Progenitor cell of endocrine pancreas (in vitro differentiated cells): ENCODE data around the gene TRPC4. TPM values are rescaled to one million over a fixed set of nuclear protein-coding genes. Genes with fewer than 3 reads are reported as not detected.

Source experiments
- DNase-seq: peaks from one replicate; pipeline ENCODE4 v3.0.0; 2021; ENCODE audit warnings: low spot score; ENCODE audit not compliant: unreplicated experiment
- H3K27ac Mint-ChIP-seq: 2 replicates; pipeline ENCODE4 v1.8.0; 2021; ENCODE audit warnings: mild to moderate bottlenecking, moderate library complexity, mixed read lengths
- H3K27me3 Mint-ChIP-seq: 2 replicates; pipeline ENCODE4 v1.8.0; 2021; ENCODE audit warnings: mixed read lengths
- H3K36me3 Mint-ChIP-seq: 2 replicates; pipeline ENCODE4 v1.8.0; 2022; ENCODE audit warnings: mixed read lengths; ENCODE audit not compliant: insufficient read depth
- H3K4me1 Mint-ChIP-seq: 2 replicates; pipeline ENCODE4 v1.8.0; 2021; ENCODE audit warnings: low read depth, mixed read lengths
- H3K4me3 Mint-ChIP-seq: 2 replicates; pipeline ENCODE4 v1.8.0; 2021; ENCODE audit warnings: low read depth, mild to moderate bottlenecking, moderate library complexity, mixed read lengths
- H3K9me3 Mint-ChIP-seq: 2 replicates; pipeline ENCODE4 v1.8.0; 2021; ENCODE audit warnings: low read depth, mixed read lengths
- total RNA-seq: library from RNA; stranded (reverse); gene quantifications from 2 replicates; pipeline ENCODE4 v1.2.1, GENCODE V29; 2021
- TF ChIP-seq, protein P1 (sequence below): fragments of 200-600 bp; sonication (generic); IDR thresholded peaks from one replicate; pipeline ENCODE4 v1.5.0; 2021; ENCODE audit warnings: antibody characterized with exemption, mild to moderate bottlenecking; ENCODE audit not compliant: unreplicated experiment

Gene TRPC4
- total RNA-seq, 1 donor from 2014 or later: 4.2 TPM

DNA sequence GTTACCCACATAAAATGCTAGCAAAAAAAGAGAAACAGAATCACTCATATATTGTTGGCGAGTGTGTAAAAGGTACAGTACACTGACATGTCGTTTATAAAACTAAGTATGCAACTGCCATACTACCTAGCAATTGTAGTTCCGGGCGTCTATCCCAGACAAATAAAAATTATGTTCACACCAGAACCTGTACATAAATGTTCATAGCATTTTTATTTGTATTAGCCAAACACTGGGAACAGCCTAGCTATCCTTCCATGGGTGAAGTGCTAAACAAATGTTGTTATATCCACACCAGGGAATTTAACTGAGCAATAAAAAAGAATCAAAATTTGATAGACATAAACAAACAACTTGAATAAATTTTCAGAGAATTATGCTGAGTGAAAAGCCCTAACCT lies 242.1 kb downstream of the TRPC4 start:
- Mint-ChIP-seq H3K27me3 (no peaks in the 10 kb centered on the region), H3K27ac (no peak overlapping the region), H3K36me3 (no peaks in the 10 kb centered on the region), H3K4me3 (no peak overlapping the region), H3K4me1 (peaks cover 8% of the 10 kb centered on the region), H3K9me3 (no peaks in the 10 kb centered on the region)
- DNase-seq: no peak
- TF ChIP-seq, protein P1, sequence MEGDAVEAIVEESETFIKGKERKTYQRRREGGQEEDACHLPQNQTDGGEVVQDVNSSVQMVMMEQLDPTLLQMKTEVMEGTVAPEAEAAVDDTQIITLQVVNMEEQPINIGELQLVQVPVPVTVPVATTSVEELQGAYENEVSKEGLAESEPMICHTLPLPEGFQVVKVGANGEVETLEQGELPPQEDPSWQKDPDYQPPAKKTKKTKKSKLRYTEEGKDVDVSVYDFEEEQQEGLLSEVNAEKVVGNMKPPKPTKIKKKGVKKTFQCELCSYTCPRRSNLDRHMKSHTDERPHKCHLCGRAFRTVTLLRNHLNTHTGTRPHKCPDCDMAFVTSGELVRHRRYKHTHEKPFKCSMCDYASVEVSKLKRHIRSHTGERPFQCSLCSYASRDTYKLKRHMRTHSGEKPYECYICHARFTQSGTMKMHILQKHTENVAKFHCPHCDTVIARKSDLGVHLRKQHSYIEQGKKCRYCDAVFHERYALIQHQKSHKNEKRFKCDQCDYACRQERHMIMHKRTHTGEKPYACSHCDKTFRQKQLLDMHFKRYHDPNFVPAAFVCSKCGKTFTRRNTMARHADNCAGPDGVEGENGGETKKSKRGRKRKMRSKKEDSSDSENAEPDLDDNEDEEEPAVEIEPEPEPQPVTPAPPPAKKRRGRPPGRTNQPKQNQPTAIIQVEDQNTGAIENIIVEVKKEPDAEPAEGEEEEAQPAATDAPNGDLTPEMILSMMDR: no peak

DNA sequence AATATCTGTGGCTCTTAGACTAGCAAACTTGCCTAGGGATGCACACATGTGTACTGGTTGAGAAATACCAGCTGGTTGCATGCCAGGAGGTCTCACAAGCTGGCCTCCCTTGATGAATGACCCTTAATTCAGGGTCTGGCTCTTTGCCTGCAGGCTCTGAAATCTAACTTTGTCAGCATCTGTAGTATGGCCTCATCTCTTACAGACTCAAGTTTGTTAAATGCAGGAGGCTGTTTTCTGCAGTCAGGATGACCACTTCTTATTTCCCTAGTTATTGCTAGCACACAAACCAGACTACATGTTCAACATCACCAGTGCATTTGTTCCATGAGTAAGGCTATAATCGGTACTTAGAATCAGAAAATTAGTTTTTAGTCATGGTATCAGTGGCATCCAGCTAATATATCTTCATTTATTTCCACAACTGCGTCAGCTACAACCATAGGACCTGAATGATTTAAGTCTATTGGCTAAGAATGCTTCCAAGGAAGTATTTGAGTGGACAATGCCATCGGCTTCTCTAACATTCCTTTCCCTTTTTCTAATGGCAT lies 247.7 kb downstream of the TRPC4 start:
- Mint-ChIP-seq H3K9me3 (peaks cover 10% of the 10 kb centered on the region), H3K4me1 (peaks cover 34% of the 10 kb centered on the region), H3K4me3 (no peak overlapping the region), H3K36me3 (no peaks in the 10 kb centered on the region), H3K27ac (no peak overlapping the region), H3K27me3 (no peaks in the 10 kb centered on the region)
- TF ChIP-seq, protein P1: no peak
- no peak for DNase-seq

DNA sequence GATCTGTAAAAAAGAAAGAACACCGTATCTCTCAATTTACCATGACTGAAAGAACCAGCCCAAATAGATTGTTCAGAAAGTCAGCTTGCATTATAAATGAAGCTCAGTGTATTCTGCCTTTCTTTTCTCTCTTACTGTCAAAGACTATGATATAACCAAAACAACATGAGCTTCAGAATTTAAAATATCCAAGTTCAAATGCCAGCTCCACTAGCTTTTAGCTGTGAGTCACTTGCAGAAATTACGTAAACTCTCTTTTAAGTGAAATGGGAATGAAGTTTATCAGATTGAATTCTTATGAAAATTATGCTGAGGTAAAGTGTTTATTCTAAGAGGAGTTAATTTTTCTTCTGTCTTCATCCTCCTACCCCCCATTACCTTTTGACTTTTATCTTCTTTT lies 251.0 kb downstream of the TRPC4 start:
- H3K36me3 Mint-ChIP-seq: no peaks in the 10 kb centered on the region
- H3K4me3 Mint-ChIP-seq: no peak overlapping the region
- no peak for DNase-seq
- H3K27ac Mint-ChIP-seq: no peak overlapping the region
- H3K4me1 Mint-ChIP-seq: peaks cover 38% of the 10 kb centered on the region
- H3K9me3 Mint-ChIP-seq: peaks cover 10% of the 10 kb centered on the region
- no peaks in the 10 kb centered on the region for H3K27me3 Mint-ChIP-seq
- TF ChIP-seq, protein P1: no peak

DNA sequence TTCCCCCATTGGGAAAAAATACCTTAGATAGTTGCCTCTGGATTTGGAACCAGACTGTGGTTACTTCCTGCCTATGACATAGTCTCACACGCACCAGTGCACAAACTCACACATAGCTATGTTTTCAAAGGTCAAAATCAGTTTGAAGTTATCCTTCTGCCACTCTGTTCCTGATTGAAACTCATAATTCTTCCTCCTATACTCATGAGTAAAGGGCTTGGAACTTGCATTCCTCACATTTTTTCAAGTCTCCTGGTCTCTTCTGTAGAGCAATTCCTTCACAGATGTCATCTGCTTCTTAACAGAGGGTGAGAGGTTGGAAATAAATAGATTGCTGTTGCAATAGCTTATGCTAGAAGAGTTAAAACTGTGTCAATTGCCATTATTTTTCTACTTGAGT lies 252.4 kb downstream of the TRPC4 start:
- peak overlapping the region; percentile 80 for H3K27ac Mint-ChIP-seq
- no peaks in the 10 kb centered on the region for H3K36me3 Mint-ChIP-seq
- H3K4me3 Mint-ChIP-seq: no peak overlapping the region
- DNase-seq: no peak
- TF ChIP-seq, protein P1: no peak
- H3K4me1 Mint-ChIP-seq: peaks cover 36% of the 10 kb centered on the region
- H3K9me3 Mint-ChIP-seq: peaks cover 10% of the 10 kb centered on the region
- no peaks in the 10 kb centered on the region for H3K27me3 Mint-ChIP-seq

DNA sequence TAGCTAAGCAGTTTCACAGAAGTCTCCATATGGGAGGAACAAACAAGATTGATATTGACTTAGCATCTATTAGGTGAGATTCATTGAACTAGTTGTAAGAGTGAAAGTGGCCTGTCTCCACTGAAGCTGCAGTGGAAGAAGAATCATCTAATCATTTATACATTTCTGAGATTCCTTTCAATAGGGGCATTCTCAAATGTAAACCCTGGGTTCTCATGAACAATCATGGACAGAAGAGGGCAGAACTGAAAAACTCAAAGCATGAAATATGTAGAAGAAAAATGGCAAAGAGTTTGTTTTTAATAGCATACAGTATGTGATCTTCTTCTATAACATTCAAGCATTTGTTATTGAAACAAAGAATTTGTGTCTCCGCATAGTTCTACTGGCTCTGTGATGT lies 253.4 kb downstream of the TRPC4 start:
- Mint-ChIP-seq H3K9me3 (peaks cover 10% of the 10 kb centered on the region), H3K4me3 (no peak overlapping the region), H3K4me1 (peaks cover 27% of the 10 kb centered on the region), H3K27me3 (no peaks in the 10 kb centered on the region), H3K36me3 (no peaks in the 10 kb centered on the region), H3K27ac (no peak overlapping the region)
- DNase-seq: no peak
- TF ChIP-seq, protein P1: no peak
